Coronary artery (tissue), 2 donors: ENCODE data around the gene ADCY2.

Experiments
- DNase-seq: peaks from one replicate; pipeline ENCODE4 v3.0.0-alpha.2; 2017; ENCODE audit warnings: low spot score
- H3K27ac ChIP-seq, 2 donors: fragments of 200-600 bp; sonication (generic); one replicate each; pipeline ENCODE4 v1.5.1; 2016 to 2019
- H3K4me3 ChIP-seq: fragments of 200-600 bp; sonication (generic); 2 replicates; pipeline ENCODE4 v1.5.1; 2016; ENCODE audit warnings: mild to moderate bottlenecking, moderate library complexity
- TF ChIP-seq, protein P1 (sequence below): fragments of 200-600 bp; sonication (generic); IDR thresholded peaks from one replicate; pipeline ENCODE4 v1.5.1; 2019; ENCODE audit warnings: antibody characterized with exemption

Gene ADCY2

DNA sequence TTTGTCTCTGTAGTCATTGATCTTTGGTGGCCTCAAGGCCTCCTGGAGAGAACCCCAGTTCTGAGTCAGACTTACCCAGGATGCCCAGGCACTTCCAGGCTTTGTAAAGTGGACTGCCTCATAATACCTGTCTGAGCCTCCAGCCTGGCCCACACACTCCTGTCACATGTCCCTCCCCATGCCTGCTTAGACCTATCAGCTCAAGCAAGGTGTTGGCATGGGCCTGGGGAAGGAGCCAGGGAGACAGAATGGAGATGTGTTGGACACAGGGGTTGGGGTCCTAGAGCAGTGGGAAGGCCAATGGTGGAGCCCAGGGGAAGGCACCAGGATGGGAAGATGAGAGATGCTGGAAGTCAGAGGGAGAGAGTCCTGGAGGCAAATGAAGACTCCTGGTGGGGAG, 318.8 kb downstream of the ADCY2 start:
- Histone ChIP-seq H3K27ac (no peak overlapping the region), H3K4me3 (no peak overlapping the region)
- TF ChIP-seq, protein P1, sequence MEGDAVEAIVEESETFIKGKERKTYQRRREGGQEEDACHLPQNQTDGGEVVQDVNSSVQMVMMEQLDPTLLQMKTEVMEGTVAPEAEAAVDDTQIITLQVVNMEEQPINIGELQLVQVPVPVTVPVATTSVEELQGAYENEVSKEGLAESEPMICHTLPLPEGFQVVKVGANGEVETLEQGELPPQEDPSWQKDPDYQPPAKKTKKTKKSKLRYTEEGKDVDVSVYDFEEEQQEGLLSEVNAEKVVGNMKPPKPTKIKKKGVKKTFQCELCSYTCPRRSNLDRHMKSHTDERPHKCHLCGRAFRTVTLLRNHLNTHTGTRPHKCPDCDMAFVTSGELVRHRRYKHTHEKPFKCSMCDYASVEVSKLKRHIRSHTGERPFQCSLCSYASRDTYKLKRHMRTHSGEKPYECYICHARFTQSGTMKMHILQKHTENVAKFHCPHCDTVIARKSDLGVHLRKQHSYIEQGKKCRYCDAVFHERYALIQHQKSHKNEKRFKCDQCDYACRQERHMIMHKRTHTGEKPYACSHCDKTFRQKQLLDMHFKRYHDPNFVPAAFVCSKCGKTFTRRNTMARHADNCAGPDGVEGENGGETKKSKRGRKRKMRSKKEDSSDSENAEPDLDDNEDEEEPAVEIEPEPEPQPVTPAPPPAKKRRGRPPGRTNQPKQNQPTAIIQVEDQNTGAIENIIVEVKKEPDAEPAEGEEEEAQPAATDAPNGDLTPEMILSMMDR, result no peak
- DNase-seq, result no peak

DNA sequence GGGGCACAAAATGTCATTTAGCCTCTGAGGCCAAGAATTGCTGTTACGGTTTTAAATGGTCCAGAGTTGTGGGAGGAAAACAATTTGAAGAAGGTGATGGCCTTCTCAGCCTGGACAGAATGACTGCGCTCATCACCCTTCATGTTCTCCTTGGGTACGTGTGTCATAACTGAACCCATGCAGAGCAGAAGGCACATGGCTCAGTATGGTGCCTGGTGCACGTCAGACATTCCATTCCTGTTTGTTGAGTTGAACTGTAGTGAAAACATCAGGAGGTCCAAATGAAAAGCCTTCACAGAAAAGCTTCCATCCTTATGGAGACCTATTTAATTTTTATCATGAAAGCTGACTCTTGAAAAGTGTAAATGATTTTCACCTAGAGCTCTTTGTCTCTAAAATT, 321.8 kb downstream of the ADCY2 start:
- H3K4me3 ChIP-seq, result no peak overlapping the region
- DNase-seq, result no peak
- no peak overlapping the region for H3K27ac ChIP-seq
- TF ChIP-seq, protein P1, result no peak

DNA sequence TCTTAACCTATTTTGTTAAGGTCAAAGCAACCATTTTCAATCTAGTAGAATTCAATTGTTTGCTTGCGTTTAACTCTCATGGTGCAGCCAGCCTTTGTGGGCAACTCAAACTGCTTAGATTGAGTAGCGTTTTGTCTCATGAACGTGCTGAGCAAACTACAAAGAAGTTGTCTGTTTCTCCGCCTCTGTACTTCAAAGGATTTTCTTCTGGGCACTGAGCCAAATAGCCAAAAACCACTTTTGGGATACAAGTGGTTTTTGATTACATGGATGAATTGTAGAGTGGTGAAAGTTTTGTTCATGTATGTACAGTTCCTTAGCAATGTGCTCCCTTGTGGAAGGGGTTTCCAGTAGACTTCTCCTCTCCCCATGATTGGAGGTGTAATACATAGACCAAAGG, 332.1 kb downstream of the ADCY2 start:
- H3K27ac ChIP-seq, result no peak overlapping the region
- no peak overlapping the region for H3K4me3 ChIP-seq
- DNase-seq, result no peak
- TF ChIP-seq, protein P1, result no peak

DNA sequence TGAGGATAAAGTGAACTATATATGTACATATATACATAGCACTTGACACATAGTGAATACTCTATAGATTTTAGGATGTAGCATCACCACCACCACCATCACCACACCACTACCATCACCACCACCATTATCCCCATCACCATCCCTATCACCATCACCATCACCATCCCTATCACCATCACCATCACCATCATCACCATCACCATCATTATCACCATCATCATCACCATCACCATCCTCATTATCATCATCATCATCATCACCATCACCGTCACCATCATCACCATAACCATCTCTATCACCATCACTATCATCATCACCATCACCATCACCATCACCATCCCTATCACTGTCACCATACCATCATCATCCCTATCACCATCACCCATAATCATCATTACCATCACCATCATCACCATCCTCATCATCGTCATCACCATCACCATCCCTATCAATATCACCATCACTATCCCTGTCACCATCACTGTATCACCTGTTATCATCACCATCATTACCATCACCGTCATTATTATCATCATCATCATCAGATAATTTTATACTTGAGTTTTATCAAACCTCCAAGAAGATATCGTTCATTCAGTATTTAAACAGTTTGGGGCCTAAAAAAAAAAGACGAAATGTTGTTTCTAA, 345.6 kb downstream of the ADCY2 start:
- TF ChIP-seq, protein P1, result no peak
- DNase-seq, result no peak
- Histone ChIP-seq H3K27ac (no peak overlapping the region), H3K4me3 (no peak overlapping the region)

DNA sequence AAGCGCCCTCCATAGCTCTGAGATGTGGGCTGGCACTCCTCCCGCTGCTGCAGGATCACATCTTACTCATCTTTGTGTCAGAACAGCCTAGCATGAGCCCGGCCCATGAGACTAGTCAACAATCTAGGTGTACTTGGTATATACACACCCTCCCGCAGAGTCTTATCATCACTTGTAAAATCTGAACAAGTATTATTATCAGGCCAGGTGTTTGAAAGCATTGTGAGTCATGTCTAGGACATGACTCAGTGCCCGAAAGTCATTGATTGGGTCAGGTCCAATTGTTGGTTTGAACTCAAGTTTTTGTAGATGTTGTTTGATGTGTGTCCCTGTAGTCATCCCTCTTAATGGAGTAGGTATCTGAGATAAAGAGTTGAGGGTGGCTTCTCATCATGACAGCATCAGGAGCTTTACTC, 346.3 kb downstream of the ADCY2 start:
- Histone ChIP-seq H3K27ac (no peak overlapping the region), H3K4me3 (no peak overlapping the region)
- no peak for DNase-seq
- TF ChIP-seq, protein P1, result no peak

DNA sequence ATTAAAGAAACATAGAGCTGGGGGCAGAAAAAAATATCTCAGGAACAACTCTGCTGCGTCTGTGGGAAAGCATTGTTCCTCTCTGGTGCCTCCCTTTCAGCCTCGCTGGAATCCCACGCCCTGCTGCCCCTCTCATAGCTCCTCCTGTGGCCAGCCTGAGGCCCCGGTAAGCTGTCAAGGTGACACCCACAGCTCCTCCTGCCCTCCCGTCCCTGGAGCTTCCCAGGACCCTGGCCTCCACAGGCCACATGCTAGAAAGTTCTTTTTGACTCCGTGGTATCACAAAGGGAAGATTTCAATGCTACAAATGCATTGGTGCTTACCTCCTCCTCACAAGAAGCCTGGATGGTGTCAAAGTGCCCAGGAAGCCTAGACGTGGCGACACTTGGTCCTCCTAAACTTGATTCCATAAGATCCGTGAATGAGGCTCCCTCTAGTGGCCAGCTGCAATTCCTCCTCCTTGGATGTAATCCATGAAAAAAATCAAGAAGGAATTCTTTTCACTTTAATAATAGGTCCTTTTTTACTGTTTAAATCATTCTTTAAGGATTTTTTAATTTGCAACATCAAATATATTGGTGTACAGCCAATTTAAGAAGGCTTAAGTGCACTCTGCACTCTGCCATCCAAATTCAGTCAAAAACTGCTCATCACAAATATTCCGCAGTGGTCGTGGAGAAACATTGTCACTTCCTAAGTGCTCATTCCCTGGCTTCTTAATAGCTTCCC, 350.1 kb downstream of the ADCY2 start:
- H3K4me3 ChIP-seq, result no peak overlapping the region
- no peak overlapping the region for H3K27ac ChIP-seq
- TF ChIP-seq, protein P1, result peak; percentile 85
- DNase-seq, result peak; percentile 76

DNA sequence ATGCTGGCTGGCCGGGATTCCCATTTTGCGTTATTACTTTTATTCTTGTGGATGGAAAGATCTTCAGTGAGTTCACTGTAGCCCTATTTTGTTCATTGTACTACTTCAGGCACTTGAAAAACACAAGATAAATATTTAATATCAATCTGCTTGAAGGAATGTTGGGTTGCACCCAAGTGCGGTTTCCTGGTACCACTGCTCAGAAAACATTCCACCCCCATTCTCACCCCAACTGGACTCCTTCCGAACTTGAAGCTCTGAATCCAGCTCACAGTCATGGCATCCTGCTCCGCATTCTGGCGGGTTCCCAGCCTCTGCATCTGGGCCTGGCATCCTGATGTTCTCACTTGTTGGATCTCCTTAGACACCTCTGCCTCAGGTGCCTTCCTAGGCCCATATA, 351.8 kb downstream of the ADCY2 start:
- DNase-seq, result no peak
- no peak overlapping the region for H3K4me3 ChIP-seq
- TF ChIP-seq, protein P1, result no peak
- no peak overlapping the region for H3K27ac ChIP-seq
